Tibial artery (tissue), 4 donors: ENCODE results near the gene CREBL2.

Experiments used
- DNase-seq, 2 donors: peaks; one replicate each; pipeline ENCODE4 v3.0.0-alpha.2; 2019
- H3K27ac ChIP-seq, 2 donors: fragments of 200-600 bp; sonication (generic) in 1 of 2; 1 replicate in 1 of 2; 2 replicates in 1 of 2; pipeline ENCODE4 v1.5.1; 2018 to 2019; ENCODE audit warnings: mild to moderate bottlenecking in 1 of 2
- H3K27me3 ChIP-seq, 2 donors: fragments of 200-600 bp; sonication (generic) in 1 of 2; one replicate each; pipeline versions ENCODE4 v1.5.1 to v1.6.0; 2016 to 2019
- H3K36me3 ChIP-seq, 3 donors: fragments of 200-600 bp; sonication (generic) in 2 of 3; one replicate each; pipeline ENCODE4 v1.5.1; 2016 to 2019; ENCODE audit warnings: mild to moderate bottlenecking in 2 of 3
- H3K4me1 ChIP-seq, 4 donors: fragments of 200-600 bp; sonication (generic) in 2 of 4; 1 replicate in 3 of 4; 2 replicates in 1 of 4; pipeline ENCODE4 v1.5.1; 2016 to 2019
- H3K4me3 ChIP-seq, 2 donors: fragments of 200-600 bp; sonication (generic) in 1 of 2; 1 replicate in 1 of 2; 2 replicates in 1 of 2; pipeline ENCODE4 v1.5.1; 2018 to 2019; ENCODE audit warnings: mild to moderate bottlenecking in 2 of 2
- H3K9me3 ChIP-seq, 3 donors: fragments of 200-600 bp; sonication (generic) in 1 of 3; one replicate each; pipeline ENCODE4 v1.5.1; 2016 to 2019
- CTCF ChIP-seq, 2 experiments: fragments of 200-600 bp in 1 of 2; fragments of 450-650 bp in 1 of 2; IDR thresholded peaks; one replicate each; pipeline ENCODE4 v1.5.1; 2017 to 2019; ENCODE audit warnings: antibody characterized with exemption in 2 of 2, mild to moderate bottlenecking in 1 of 2, moderate library complexity in 1 of 2
- intact Hi-C: fragments of 100-400 bp; cut with DNase I; formaldehyde crosslinking; loops from one replicate; pipeline ENCODE4 v1.15.0; 2023; ENCODE audit warnings: low total_unique reads

The CREBL2 gene

DNA sequence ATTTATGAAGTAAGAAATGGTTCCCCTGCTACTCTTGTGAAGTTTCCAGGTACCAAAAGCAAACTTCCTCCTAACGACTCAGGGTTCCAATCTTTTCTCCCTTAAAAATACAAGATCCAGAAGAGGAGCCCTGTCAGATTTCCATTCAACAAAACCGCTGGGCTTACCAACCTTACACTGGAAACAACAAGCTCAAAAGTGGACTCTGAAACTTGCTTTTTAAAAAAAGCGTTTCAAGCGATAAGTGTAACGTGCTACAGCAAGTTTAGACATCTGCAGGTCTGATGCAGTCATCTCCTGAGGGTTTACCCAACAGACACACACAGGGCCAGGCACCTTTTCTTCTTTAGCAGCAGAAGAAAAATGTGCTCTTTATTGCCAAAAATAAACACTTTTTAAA, 6.9 kb upstream of the CREBL2 start:
- Histone ChIP-seq H3K36me3 (no peaks in the 10 kb centered on the region), H3K4me1 (no peaks in the 10 kb centered on the region), H3K9me3 (no peaks in the 10 kb centered on the region), H3K4me3 (no peak overlapping the region), H3K27ac (no peak overlapping the region), H3K27me3 (no peaks in the 10 kb centered on the region)
- no peak for DNase-seq
- no peak for TF ChIP-seq CTCF (IDR thresholded peaks at IDR 0.05)
- intact Hi-C loops, result loop anchor here (5.0 kb wide), 1 partner anchor 37 kb away; no protein-coding TSS in a partner anchor

- Histone ChIP-seq H3K36me3 (no peaks in the 10 kb centered on the region), H3K9me3 (no peaks in the 10 kb centered on the region), H3K27me3 (no peaks in the 10 kb centered on the region), H3K4me3 (no peak overlapping the region), H3K4me1 (peaks cover 0 to 7% (median 0%) of the 10 kb centered on the region in 4 donors), H3K27ac (no peak overlapping the region)
- no peak for TF ChIP-seq CTCF (IDR thresholded peaks at IDR 0.05)
- intact Hi-C loops, result loop anchor here (5.0 kb wide), 1 partner anchor 40 kb away; no protein-coding TSS in a partner anchor
- DNase-seq, result no peak
These were observed 4.7 kb upstream of the CREBL2 start for GRCh38 chr12:12606781-12607589.

- Histone ChIP-seq H3K36me3 (no peaks in the 10 kb centered on the region), H3K4me3 (no peak overlapping the region), H3K4me1 (peaks cover 0 to 20% (median 6%) of the 10 kb centered on the region in 4 donors), H3K9me3 (no peaks in the 10 kb centered on the region), H3K27me3 (no peaks in the 10 kb centered on the region), H3K27ac (no peak overlapping the region)
- no peak for TF ChIP-seq CTCF (IDR thresholded peaks at IDR 0.05)
- DNase-seq, result no peak
- intact Hi-C loops, result loop anchor here (5.0 kb wide), 1 partner anchor 41 kb away; no protein-coding TSS in a partner anchor
These were observed 3.1 kb upstream of the CREBL2 start for GRCh38 chr12:12608557-12608957.

GRCh38 chr12:12609692-12610091, 2.0 kb upstream of the CREBL2 start:
- H3K4me3 ChIP-seq, result no peak overlapping the region
- peaks cover 0 to 30% (median 6%) of the 10 kb centered on the region in 4 donors for H3K4me1 ChIP-seq
- intact Hi-C loops, result loop anchor here (5.0 kb wide), 1 partner anchor 42 kb away; no protein-coding TSS in a partner anchor
- H3K27me3 ChIP-seq, result no peaks in the 10 kb centered on the region
- no peak overlapping the region for H3K27ac ChIP-seq
- no peaks in the 10 kb centered on the region for H3K9me3 ChIP-seq
- DNase-seq, result no peak
- H3K36me3 ChIP-seq, result no peaks in the 10 kb centered on the region
- no peak for TF ChIP-seq CTCF (IDR thresholded peaks at IDR 0.05)

DNA sequence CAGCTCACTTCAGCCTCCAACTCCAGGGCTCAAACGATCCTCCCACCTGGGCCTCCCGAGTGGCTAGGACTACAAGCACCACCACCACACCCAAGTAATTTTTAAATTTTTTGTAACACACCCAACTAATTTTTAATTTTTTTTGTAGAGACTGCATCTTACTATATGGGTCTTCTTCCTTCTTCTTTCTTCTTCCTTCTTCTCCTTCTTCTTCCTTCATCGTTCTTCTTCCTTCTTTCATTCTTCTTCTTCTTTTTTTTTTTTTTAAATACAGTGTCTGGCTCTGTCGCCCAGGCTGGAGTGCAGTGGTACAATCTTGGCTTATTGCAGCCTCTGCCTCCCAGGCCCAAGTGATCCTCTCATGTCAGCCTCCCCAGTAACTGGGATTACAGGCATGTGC, 965 bp upstream of the CREBL2 start:
- Histone ChIP-seq H3K4me3 (peak overlapping the region; percentile 72 to 78), H3K4me1 (peaks cover 0 to 39% (median 10%) of the 10 kb centered on the region in 4 donors)
- intact Hi-C loops, result no loop called here

More for the DNA sequence above, 965 bp upstream of the CREBL2 start:
- Histone ChIP-seq H3K27me3 (no peaks in the 10 kb centered on the region), H3K9me3 (no peaks in the 10 kb centered on the region), H3K27ac (peak overlapping the region; percentile 93 to 95), H3K36me3 (peaks cover 0 to 4% (median 0%) of the 10 kb centered on the region in 3 donors)
- no peak for TF ChIP-seq CTCF (IDR thresholded peaks at IDR 0.05)
- DNase-seq, result no peak
